ENCODE data around the gene PDE11A.

GRCh38 chr2:178002038-178002437, 70.5 kb downstream of the PDE11A start:
- TF ChIP-seq REST (IDR thresholded peaks at IDR 0.05; ENCODE audit: unreplicated experiment) (no peak), EZH2phosphoT487 (IDR thresholded peaks at IDR 0.05; ENCODE audit: unreplicated experiment) (no peak), CTCF (conservative IDR thresholded peaks at IDR 0.05; ENCODE audit: low read depth in 2 of 2) (no peak), POLR2AphosphoS5 (IDR thresholded peaks at IDR 0.05; ENCODE audit: low read depth) (no peak), EZH2 (IDR thresholded peaks at IDR 0.05; ENCODE audit: low read depth, unreplicated experiment) (no peak), CREB1 (CRISPR knock-in tag; IDR thresholded peaks at IDR 0.05; ENCODE audit: low read depth) (no peak), NANOG (IDR thresholded peaks at IDR 0.05; ENCODE audit: borderline replicate concordance) (no peak), ETS1 (IDR thresholded peaks at IDR 0.05) (no peak)
